Progenitor cell of endocrine pancreas (in vitro differentiated cells): Measurements from ENCODE around the gene SERTAD1. TPM values are rescaled to one million over a fixed set of nuclear protein-coding genes. Genes with fewer than 3 reads are reported as not detected.

Source experiments
- DNase-seq: peaks from one replicate; pipeline ENCODE4 v3.0.0; 2021; ENCODE audit warnings: low spot score; ENCODE audit not compliant: unreplicated experiment
- H3K27ac Mint-ChIP-seq: 2 replicates; pipeline ENCODE4 v1.8.0; 2021; ENCODE audit warnings: mild to moderate bottlenecking, moderate library complexity, mixed read lengths
- H3K27me3 Mint-ChIP-seq: 2 replicates; pipeline ENCODE4 v1.8.0; 2021; ENCODE audit warnings: mixed read lengths
- H3K36me3 Mint-ChIP-seq: 2 replicates; pipeline ENCODE4 v1.8.0; 2022; ENCODE audit warnings: mixed read lengths; ENCODE audit not compliant: insufficient read depth
- H3K4me1 Mint-ChIP-seq: 2 replicates; pipeline ENCODE4 v1.8.0; 2021; ENCODE audit warnings: low read depth, mixed read lengths
- H3K4me3 Mint-ChIP-seq: 2 replicates; pipeline ENCODE4 v1.8.0; 2021; ENCODE audit warnings: low read depth, mild to moderate bottlenecking, moderate library complexity, mixed read lengths
- H3K9me3 Mint-ChIP-seq: 2 replicates; pipeline ENCODE4 v1.8.0; 2021; ENCODE audit warnings: low read depth, mixed read lengths
- total RNA-seq: library from RNA; stranded (reverse); gene quantifications from 2 replicates; pipeline ENCODE4 v1.2.1, GENCODE V29; 2021
- TF ChIP-seq, protein P1 (sequence below): fragments of 200-600 bp; sonication (generic); IDR thresholded peaks from one replicate; pipeline ENCODE4 v1.5.0; 2021; ENCODE audit warnings: antibody characterized with exemption, mild to moderate bottlenecking; ENCODE audit not compliant: unreplicated experiment

The SERTAD1 gene
- total RNA-seq, 1 donor from 2014 or later = 4.4 TPM

DNA sequence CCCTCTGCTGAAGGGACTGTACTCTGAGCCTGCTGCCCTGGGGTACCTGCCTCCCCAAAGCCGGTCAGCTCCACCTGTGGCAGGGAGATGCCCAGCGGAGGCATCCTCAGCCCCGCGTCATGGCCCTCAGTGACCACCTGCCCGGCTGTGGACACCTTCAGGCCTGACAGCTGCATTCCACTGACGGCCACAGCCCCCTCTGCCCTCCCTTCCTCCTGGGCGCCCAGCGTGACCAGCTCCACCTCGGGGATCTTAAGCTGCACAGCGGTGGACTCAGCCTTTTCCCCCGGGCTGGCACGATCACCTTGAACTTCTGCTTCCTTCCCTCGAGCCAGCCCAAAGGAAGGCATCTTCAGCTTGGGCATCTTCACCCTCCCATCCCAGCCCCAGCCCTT is 31.0 kb downstream of the SERTAD1 start:
- H3K27me3 Mint-ChIP-seq = peaks cover 28% of the 10 kb centered on the region
- TF ChIP-seq, protein P1, sequence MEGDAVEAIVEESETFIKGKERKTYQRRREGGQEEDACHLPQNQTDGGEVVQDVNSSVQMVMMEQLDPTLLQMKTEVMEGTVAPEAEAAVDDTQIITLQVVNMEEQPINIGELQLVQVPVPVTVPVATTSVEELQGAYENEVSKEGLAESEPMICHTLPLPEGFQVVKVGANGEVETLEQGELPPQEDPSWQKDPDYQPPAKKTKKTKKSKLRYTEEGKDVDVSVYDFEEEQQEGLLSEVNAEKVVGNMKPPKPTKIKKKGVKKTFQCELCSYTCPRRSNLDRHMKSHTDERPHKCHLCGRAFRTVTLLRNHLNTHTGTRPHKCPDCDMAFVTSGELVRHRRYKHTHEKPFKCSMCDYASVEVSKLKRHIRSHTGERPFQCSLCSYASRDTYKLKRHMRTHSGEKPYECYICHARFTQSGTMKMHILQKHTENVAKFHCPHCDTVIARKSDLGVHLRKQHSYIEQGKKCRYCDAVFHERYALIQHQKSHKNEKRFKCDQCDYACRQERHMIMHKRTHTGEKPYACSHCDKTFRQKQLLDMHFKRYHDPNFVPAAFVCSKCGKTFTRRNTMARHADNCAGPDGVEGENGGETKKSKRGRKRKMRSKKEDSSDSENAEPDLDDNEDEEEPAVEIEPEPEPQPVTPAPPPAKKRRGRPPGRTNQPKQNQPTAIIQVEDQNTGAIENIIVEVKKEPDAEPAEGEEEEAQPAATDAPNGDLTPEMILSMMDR = no peak
- no peaks in the 10 kb centered on the region for H3K9me3 Mint-ChIP-seq
- no peak overlapping the region for H3K27ac Mint-ChIP-seq
- no peaks in the 10 kb centered on the region for H3K36me3 Mint-ChIP-seq
- no peak for DNase-seq
- peaks cover 7% of the 10 kb centered on the region for H3K4me1 Mint-ChIP-seq
- H3K4me3 Mint-ChIP-seq = no peak overlapping the region

DNA sequence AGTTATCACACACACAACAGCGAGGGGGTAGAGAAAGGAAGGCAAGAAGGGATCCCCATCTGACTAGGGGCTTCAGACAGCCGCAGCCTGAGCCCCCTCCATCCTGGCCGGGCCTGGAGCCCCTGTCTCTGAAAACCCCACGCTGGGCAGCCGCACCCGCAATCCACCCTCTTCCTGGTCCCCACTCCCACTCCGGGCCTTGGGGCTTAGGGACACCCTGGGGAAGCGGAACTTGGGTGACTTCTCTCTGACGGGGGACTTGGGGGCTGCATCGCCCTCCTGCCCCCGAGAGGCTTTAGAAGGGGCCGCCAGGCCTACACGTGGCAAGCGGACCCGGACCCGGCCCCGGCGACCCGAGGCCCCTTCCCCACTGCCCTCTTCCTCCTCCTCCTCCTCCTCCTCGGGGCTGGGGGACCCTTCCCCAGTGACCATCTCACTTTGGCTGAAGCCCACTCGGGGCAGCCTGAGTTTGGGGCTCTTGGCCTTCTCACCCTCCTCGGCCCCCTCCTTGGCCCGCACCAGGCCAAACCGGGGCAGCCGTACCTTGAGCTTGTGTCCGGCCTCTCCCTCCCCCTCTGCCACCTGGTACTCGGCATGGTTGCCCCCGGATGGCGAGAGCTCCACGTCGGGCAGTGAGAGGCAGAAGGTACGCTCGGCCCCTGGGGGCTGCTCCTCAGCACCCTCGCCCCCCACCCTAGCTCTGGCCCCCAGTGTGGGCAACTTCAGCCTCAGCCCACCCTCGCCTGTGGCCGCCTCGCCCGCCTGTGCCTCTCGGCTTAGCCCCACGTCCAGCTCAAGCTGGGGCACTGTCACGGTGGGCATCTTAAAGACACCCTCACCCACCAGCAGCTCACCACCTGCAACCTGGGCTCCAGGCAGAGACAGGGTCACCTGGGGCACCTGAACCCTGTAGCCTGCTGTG is 31.6 kb downstream of the SERTAD1 start:
- Mint-ChIP-seq H3K4me1 (peaks cover 7% of the 10 kb centered on the region), H3K27ac (no peak overlapping the region), H3K4me3 (no peak overlapping the region), H3K27me3 (peaks cover 22% of the 10 kb centered on the region), H3K36me3 (no peaks in the 10 kb centered on the region), H3K9me3 (no peaks in the 10 kb centered on the region)
- no peak for DNase-seq
- TF ChIP-seq, protein P1 = no peak

DNA sequence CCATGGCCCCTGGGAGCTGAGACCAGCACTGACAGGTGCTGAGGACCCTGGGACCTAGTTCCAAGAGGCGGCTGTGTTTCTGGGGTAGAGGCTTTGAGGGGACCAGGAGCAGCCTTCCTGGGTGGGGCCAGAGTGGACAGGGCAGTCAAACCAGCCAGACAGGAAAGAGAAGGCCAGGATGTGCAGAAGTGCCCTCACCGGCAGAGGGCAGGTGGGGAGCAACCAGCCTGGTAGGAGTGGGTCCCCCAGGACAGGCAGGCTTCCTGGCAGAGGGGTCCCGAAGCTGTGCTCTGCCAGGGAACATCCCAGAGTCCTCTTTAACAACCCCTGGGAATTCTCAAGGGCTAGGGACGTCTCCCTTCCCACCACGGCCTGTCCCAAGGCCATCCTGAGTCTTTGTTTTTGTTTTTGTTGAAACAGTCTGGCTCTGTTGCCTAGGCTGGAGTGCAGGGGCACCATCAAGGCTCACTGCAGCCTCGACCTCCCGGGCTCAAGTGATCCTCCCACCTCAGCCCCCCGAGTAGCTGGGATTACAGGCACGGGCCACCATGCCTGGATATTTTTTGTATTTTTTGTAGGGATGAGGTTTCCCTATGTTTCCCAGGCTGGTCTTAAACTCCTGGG is 32.8 kb downstream of the SERTAD1 start:
- TF ChIP-seq, protein P1 = no peak
- no peak overlapping the region for H3K27ac Mint-ChIP-seq
- H3K27me3 Mint-ChIP-seq = peaks cover 14% of the 10 kb centered on the region
- H3K4me1 Mint-ChIP-seq = peaks cover 7% of the 10 kb centered on the region
- no peaks in the 10 kb centered on the region for H3K36me3 Mint-ChIP-seq
- H3K9me3 Mint-ChIP-seq = no peaks in the 10 kb centered on the region
- no peak for DNase-seq
- no peak overlapping the region for H3K4me3 Mint-ChIP-seq

DNA sequence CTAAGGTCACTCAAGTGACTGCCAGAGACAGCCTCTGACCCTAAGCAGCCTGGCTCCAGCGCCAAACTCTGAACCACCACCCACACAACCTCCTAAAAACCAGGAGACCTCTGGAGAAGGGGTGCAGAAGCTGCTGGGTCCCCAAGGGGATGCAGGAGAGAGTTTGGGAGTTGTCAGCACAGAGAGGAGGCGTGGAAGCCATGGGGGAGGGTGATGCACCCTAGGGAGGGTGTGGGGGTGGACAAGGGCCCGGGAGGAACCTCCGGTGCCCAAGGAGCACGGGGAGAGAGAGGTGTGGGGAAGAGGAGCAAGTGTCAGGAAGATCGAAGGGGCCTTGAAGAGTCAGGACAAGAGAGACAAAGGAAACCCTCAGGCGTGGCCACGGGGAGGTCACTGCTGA is 33.7 kb downstream of the SERTAD1 start:
- Mint-ChIP-seq H3K4me3 (no peak overlapping the region), H3K36me3 (no peaks in the 10 kb centered on the region), H3K27ac (peak overlapping the region; percentile 19), H3K4me1 (peaks cover 7% of the 10 kb centered on the region), H3K27me3 (peaks cover 11% of the 10 kb centered on the region), H3K9me3 (no peaks in the 10 kb centered on the region)
- TF ChIP-seq, protein P1 = no peak
- no peak for DNase-seq

DNA sequence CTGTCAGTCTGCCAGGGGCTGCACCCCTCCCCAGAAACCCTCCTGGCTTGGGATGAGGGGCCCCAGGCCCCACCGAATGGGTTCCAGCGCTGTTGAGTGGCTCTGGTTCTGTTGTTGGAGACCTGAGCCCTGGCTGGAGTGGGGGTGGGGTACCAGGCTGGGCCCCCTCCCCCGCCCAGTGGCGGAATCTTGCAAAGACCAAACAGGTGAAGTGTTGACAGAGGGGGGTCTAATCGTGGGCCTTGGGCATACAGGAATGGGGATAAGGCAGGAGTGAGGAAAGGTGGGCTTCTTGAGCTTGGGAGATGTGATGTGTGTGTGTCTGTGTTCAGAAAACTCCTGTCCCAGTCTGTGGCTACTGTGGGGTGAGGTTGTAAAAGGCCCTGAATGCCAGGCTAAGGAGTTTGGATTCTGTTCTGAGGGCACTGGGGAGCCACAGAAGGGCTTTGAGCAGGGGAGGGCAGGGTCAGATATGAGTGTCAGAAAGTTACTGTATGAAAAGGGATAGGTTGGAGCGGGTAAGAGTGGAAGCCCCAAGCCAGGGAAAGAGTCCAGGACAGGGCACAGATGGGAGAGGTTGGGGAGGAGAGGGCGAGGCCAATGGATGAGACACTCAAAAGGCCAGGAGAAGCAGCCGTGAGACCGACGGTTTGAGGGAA is 35.6 kb downstream of the SERTAD1 start, which contains the start of gene HIPK4:
Gene HIPK4 (minus strand): TSS at position 98 of the 659 bp plus-strand sequence. CDS start 279 bp downstream, outside the sequence.
- H3K9me3 Mint-ChIP-seq = no peaks in the 10 kb centered on the region
- no peak within 1 kb of the TSS for H3K4me3 Mint-ChIP-seq
- TF ChIP-seq, protein P1 = no peak
- H3K4me1 Mint-ChIP-seq = peaks cover 7% of the 10 kb centered on the region
- DNase-seq = no peak
- H3K27ac Mint-ChIP-seq = no peak within 1 kb of the TSS
- no peaks in the 10 kb centered on the region for H3K36me3 Mint-ChIP-seq
- no peaks in the 10 kb centered on the region for H3K27me3 Mint-ChIP-seq
